Activated T-helper 17 cell treated with anti-CD3 and anti-CD28 coated beads, Interleukin-2, amount 50 U/mL, for 72 hours (primary cell): ENCODE results near the gene GPR17. TPM values are rescaled to one million over a fixed set of nuclear protein-coding genes. Genes with fewer than 3 reads are reported as not detected.
A peak's percentile ranks its signal among the peaks of the same experiment; 100 is the strongest.

Source experiments
- ATAC-seq: fragments of 150-1000 bp; cut with Tn5 transposase; replicated peaks from 2 replicates; pipeline ENCODE4 v1.10.0; 2021; ENCODE audit warnings: mild to moderate bottlenecking, moderate library complexity
- H3K27ac Mint-ChIP-seq: one replicate; pipeline ENCODE4 v1.8.0; 2022; ENCODE audit warnings: mixed read lengths
- H3K27me3 Mint-ChIP-seq: one replicate; pipeline ENCODE4 v1.8.0; 2022; ENCODE audit warnings: mixed read lengths
- H3K36me3 Mint-ChIP-seq: one replicate; pipeline ENCODE4 v1.8.0; 2022; ENCODE audit warnings: low read depth, mild to moderate bottlenecking, mixed read lengths
- H3K4me1 Mint-ChIP-seq: one replicate; pipeline ENCODE4 v1.8.0; 2022; ENCODE audit warnings: mixed read lengths
- H3K4me3 Mint-ChIP-seq: one replicate; pipeline ENCODE4 v1.8.0; 2022; ENCODE audit warnings: mild to moderate bottlenecking, mixed read lengths
- H3K9me3 Mint-ChIP-seq: one replicate; pipeline ENCODE4 v1.8.0; 2022; ENCODE audit warnings: mixed read lengths
- total RNA-seq, 2 donors: library from RNA; stranded (reverse); gene quantifications; one replicate each; pipeline ENCODE4 v1.2.3, GENCODE V29; 2022

GPR17 gene
- not detected for total RNA-seq

- Mint-ChIP-seq H3K9me3 (no peaks in the 10 kb centered on the region), H3K4me1 (peaks cover 4% of the 10 kb centered on the region), H3K4me3 (no peak within 1 kb of the TSS), H3K27ac (no peak within 1 kb of the TSS), H3K36me3 (no peaks in the 10 kb centered on the region), H3K27me3 (no peaks in the 10 kb centered on the region)
- ATAC-seq: no peak
Measured at GRCh38 chr2:127645395-127646291, at the start of gene GPR17. TSS of gene GPR17 (plus strand) at chr2:127646153. CDS start at chr2:127650736, 4,583 bp downstream.

- no peak for ATAC-seq
- H3K27me3 Mint-ChIP-seq: no peaks in the 10 kb centered on the region
- no peaks in the 10 kb centered on the region for H3K9me3 Mint-ChIP-seq
- H3K27ac Mint-ChIP-seq: no peak overlapping the region
- H3K4me3 Mint-ChIP-seq: no peak overlapping the region
- H3K4me1 Mint-ChIP-seq: no peaks in the 10 kb centered on the region
- no peaks in the 10 kb centered on the region for H3K36me3 Mint-ChIP-seq
Measured at GRCh38 chr2:127596311-127597045, 49.5 kb upstream of the GPR17 start.

- Mint-ChIP-seq H3K27me3 (no peaks in the 10 kb centered on the region), H3K4me3 (no peak overlapping the region), H3K9me3 (no peaks in the 10 kb centered on the region), H3K4me1 (no peaks in the 10 kb centered on the region), H3K36me3 (no peaks in the 10 kb centered on the region), H3K27ac (no peak overlapping the region)
- no peak for ATAC-seq
Measured at GRCh38 chr2:127597046-127597983, 48.6 kb upstream of the GPR17 start.

- H3K27ac Mint-ChIP-seq: no peak overlapping the region
- H3K36me3 Mint-ChIP-seq: no peaks in the 10 kb centered on the region
- no peak overlapping the region for H3K4me3 Mint-ChIP-seq
- no peaks in the 10 kb centered on the region for H3K9me3 Mint-ChIP-seq
- H3K27me3 Mint-ChIP-seq: no peaks in the 10 kb centered on the region
- ATAC-seq: peak; percentile 56
- H3K4me1 Mint-ChIP-seq: no peaks in the 10 kb centered on the region
Measured at GRCh38 chr2:127597984-127598380, 48.0 kb upstream of the GPR17 start.

GRCh38 chr2:127598711-127599110 is 47.2 kb upstream of the GPR17 start:
- Mint-ChIP-seq H3K27ac (no peak overlapping the region), H3K36me3 (no peaks in the 10 kb centered on the region), H3K9me3 (no peaks in the 10 kb centered on the region), H3K27me3 (no peaks in the 10 kb centered on the region), H3K4me1 (no peaks in the 10 kb centered on the region), H3K4me3 (no peak overlapping the region)
- no peak for ATAC-seq

- Mint-ChIP-seq H3K4me1 (peaks cover under 1% of the 10 kb centered on the region), H3K27ac (no peak overlapping the region), H3K36me3 (no peaks in the 10 kb centered on the region), H3K9me3 (no peaks in the 10 kb centered on the region), H3K27me3 (no peaks in the 10 kb centered on the region), H3K4me3 (no peak overlapping the region)
- ATAC-seq: no peak
Measured at GRCh38 chr2:127599211-127599610, 46.7 kb upstream of the GPR17 start.

- H3K27me3 Mint-ChIP-seq: no peaks in the 10 kb centered on the region
- H3K4me1 Mint-ChIP-seq: peaks cover 5% of the 10 kb centered on the region
- H3K4me3 Mint-ChIP-seq: no peak overlapping the region
- no peak overlapping the region for H3K27ac Mint-ChIP-seq
- ATAC-seq: no peak
- H3K9me3 Mint-ChIP-seq: no peaks in the 10 kb centered on the region
- H3K36me3 Mint-ChIP-seq: no peaks in the 10 kb centered on the region
Measured at GRCh38 chr2:127604986-127605385, 41.0 kb upstream of the GPR17 start.

- no peak overlapping the region for H3K27ac Mint-ChIP-seq
- H3K4me3 Mint-ChIP-seq: no peak overlapping the region
- ATAC-seq: no peak
- H3K9me3 Mint-ChIP-seq: no peaks in the 10 kb centered on the region
- H3K36me3 Mint-ChIP-seq: no peaks in the 10 kb centered on the region
- no peaks in the 10 kb centered on the region for H3K27me3 Mint-ChIP-seq
- H3K4me1 Mint-ChIP-seq: peaks cover 5% of the 10 kb centered on the region
Measured at GRCh38 chr2:127605691-127606263, 40.2 kb upstream of the GPR17 start.

GRCh38 chr2:127606625-127607398 is 39.1 kb upstream of the GPR17 start:
- Mint-ChIP-seq H3K4me3 (no peak overlapping the region), H3K9me3 (no peaks in the 10 kb centered on the region), H3K27ac (no peak overlapping the region), H3K4me1 (peaks cover 5% of the 10 kb centered on the region), H3K36me3 (no peaks in the 10 kb centered on the region), H3K27me3 (no peaks in the 10 kb centered on the region)
- ATAC-seq: no peak

- Mint-ChIP-seq H3K36me3 (no peaks in the 10 kb centered on the region), H3K4me1 (peaks cover 5% of the 10 kb centered on the region), H3K27ac (no peak overlapping the region), H3K4me3 (no peak overlapping the region), H3K27me3 (no peaks in the 10 kb centered on the region), H3K9me3 (no peaks in the 10 kb centered on the region)
- ATAC-seq: no peak
Measured at GRCh38 chr2:127607399-127607908, 38.5 kb upstream of the GPR17 start.

GRCh38 chr2:127608061-127609030 is 37.6 kb upstream of the GPR17 start:
- no peak for ATAC-seq
- H3K4me3 Mint-ChIP-seq: no peak overlapping the region

GRCh38 chr2:127609031-127609751 is 36.8 kb upstream of the GPR17 start:
- Mint-ChIP-seq H3K27me3 (no peaks in the 10 kb centered on the region), H3K9me3 (no peaks in the 10 kb centered on the region), H3K27ac (no peak overlapping the region), H3K4me3 (no peak overlapping the region), H3K36me3 (no peaks in the 10 kb centered on the region), H3K4me1 (peaks cover 4% of the 10 kb centered on the region)
- no peak for ATAC-seq

More at GRCh38 chr2:127608061-127609030, 37.6 kb upstream of the GPR17 start:
- H3K9me3 Mint-ChIP-seq: no peaks in the 10 kb centered on the region
- no peaks in the 10 kb centered on the region for H3K27me3 Mint-ChIP-seq
- H3K36me3 Mint-ChIP-seq: no peaks in the 10 kb centered on the region
- no peak overlapping the region for H3K27ac Mint-ChIP-seq
- H3K4me1 Mint-ChIP-seq: peaks cover 5% of the 10 kb centered on the region
